Mammary epithelial cell (primary cell): Measurements from ENCODE around the gene SH3BGRL3.

Experiments used
- CTCF ChIP-seq, 2 donors: IDR thresholded peaks in 1 of 2; conservative IDR thresholded peaks in 1 of 2; 2 replicates each; pipeline ENCODE4 v1.5.1; 2011 to 2012; ENCODE audit warnings: inconsistent platforms in 2 of 2, low read length in 2 of 2, mild to moderate bottlenecking in 2 of 2, control low read depth in 1 of 2, low read depth in 1 of 2; ENCODE audit not compliant: insufficient read depth in 1 of 2; ENCODE audit errors: extremely low read depth in 1 of 2
- EZH2 ChIP-seq: IDR thresholded peaks from 2 replicates; pipeline ENCODE4 v1.6.1; 2012; ENCODE audit warnings: low read length, inconsistent platforms, borderline replicate concordance

- TF ChIP-seq CTCF (conservative IDR thresholded peaks at IDR 0.05 in 1 of 2, IDR thresholded peaks at IDR 0.05 in 1 of 2; ENCODE audit: extremely low read depth in 1 of 2, insufficient read depth in 1 of 2, low read depth in 1 of 2, low read length in 2 of 2) (no peak), EZH2 (no peak)
Measured at GRCh38 chr1:26239936-26240335, 40.0 kb upstream of the SH3BGRL3 start.
